ENCODE data around the gene AATK. TPM values are rescaled to one million over a fixed set of nuclear protein-coding genes. Genes with fewer than 3 reads are reported as not detected.

Gene AATK
- polyA plus RNA-seq, 1 donor (not counting 4 experiments of a cell fraction or from before 2014, with no cell fraction given) = 0.16 TPM

DNA sequence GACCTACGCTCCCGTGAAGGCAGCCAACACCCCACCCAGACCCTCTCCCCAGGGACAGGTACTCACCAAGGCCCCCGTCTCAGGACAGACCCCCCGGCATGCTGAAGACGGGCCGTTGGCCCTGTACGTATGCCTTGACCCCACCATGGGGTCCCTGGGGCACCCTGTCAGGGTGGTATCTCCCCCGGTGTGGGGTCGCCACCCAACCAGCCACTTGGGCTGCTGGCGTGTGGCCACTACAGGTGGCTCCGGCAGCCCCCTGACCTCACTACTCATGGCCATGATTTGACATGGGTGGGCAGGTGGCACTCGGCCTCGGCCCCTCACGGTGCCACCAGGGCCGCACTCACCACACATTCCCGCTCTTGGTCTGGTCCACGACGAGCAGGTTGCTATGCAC is 41.6 kb downstream of the AATK start:
- no peak overlapping the region for H3K27ac ChIP-seq (ENCODE audit: control insufficient read depth, insufficient read depth, low read length)
- peaks cover 4% of the 10 kb centered on the region for H3K4me1 ChIP-seq (ENCODE audit: control insufficient read depth, extremely low read depth, insufficient read depth, low read length)
- H3K9me3 ChIP-seq (ENCODE audit: control insufficient read depth, low read depth, low read length) = no peaks in the 10 kb centered on the region
- H3K36me3 ChIP-seq (ENCODE audit: control insufficient read depth in 2 of 2, extremely low read depth in 1 of 2, insufficient read depth in 2 of 2, low read length in 2 of 2) = no peaks in the 10 kb centered on the region
- no peak overlapping the region for H3K4me2 ChIP-seq (ENCODE audit: control insufficient read depth, extremely low read depth, insufficient read depth, low read depth, low read length)
- no peaks in the 10 kb centered on the region for H3K79me2 ChIP-seq (ENCODE audit: control insufficient read depth, insufficient read depth, low read length)
- H3K27me3 ChIP-seq (ENCODE audit: control insufficient read depth, extremely low read depth, insufficient read depth, low read length) = peaks cover 73% of the 10 kb centered on the region
- no peak overlapping the region for H2AFZ ChIP-seq (ENCODE audit: control insufficient read depth, low read length)
- TF ChIP-seq, protein P1, sequence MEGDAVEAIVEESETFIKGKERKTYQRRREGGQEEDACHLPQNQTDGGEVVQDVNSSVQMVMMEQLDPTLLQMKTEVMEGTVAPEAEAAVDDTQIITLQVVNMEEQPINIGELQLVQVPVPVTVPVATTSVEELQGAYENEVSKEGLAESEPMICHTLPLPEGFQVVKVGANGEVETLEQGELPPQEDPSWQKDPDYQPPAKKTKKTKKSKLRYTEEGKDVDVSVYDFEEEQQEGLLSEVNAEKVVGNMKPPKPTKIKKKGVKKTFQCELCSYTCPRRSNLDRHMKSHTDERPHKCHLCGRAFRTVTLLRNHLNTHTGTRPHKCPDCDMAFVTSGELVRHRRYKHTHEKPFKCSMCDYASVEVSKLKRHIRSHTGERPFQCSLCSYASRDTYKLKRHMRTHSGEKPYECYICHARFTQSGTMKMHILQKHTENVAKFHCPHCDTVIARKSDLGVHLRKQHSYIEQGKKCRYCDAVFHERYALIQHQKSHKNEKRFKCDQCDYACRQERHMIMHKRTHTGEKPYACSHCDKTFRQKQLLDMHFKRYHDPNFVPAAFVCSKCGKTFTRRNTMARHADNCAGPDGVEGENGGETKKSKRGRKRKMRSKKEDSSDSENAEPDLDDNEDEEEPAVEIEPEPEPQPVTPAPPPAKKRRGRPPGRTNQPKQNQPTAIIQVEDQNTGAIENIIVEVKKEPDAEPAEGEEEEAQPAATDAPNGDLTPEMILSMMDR (optimal IDR thresholded peaks at IDR 0.05 in 1 of 3, IDR thresholded peaks at IDR 0.05 in 1 of 3, conservative IDR thresholded peaks at IDR 0.05 in 1 of 3; ENCODE audit: extremely low read depth in 1 of 3, insufficient read depth in 2 of 3, low read length in 3 of 3) = no peak
- no peak for TF ChIP-seq EZH2 (IDR thresholded peaks at IDR 0.05; ENCODE audit: low read length)
- DNase-seq (ENCODE audit: low read depth, low spot score) (no peak), FAIRE-seq (no peak)
- H3K9me1 ChIP-seq (ENCODE audit: control insufficient read depth, extremely low read depth, insufficient read depth, low read length) = no peaks in the 10 kb centered on the region
- H3K9ac ChIP-seq (ENCODE audit: control insufficient read depth, extremely low read depth, insufficient read depth, low read length) = no peak overlapping the region
- no peak overlapping the region for H3K4me3 ChIP-seq (ENCODE audit: control insufficient read depth in 2 of 3, extremely low read depth in 1 of 3, insufficient read depth in 2 of 3, low read depth in 1 of 3, low read length in 3 of 3)
- dilution Hi-C loops (cut with MboI; ENCODE audit: extremely low pct_ligation_motif_present, low sequenced_read_pairs) = no loop called here
- no peaks in the 10 kb centered on the region for H4K20me1 ChIP-seq (ENCODE audit: control insufficient read depth, extremely low read depth, insufficient read depth, low read length)

DNA sequence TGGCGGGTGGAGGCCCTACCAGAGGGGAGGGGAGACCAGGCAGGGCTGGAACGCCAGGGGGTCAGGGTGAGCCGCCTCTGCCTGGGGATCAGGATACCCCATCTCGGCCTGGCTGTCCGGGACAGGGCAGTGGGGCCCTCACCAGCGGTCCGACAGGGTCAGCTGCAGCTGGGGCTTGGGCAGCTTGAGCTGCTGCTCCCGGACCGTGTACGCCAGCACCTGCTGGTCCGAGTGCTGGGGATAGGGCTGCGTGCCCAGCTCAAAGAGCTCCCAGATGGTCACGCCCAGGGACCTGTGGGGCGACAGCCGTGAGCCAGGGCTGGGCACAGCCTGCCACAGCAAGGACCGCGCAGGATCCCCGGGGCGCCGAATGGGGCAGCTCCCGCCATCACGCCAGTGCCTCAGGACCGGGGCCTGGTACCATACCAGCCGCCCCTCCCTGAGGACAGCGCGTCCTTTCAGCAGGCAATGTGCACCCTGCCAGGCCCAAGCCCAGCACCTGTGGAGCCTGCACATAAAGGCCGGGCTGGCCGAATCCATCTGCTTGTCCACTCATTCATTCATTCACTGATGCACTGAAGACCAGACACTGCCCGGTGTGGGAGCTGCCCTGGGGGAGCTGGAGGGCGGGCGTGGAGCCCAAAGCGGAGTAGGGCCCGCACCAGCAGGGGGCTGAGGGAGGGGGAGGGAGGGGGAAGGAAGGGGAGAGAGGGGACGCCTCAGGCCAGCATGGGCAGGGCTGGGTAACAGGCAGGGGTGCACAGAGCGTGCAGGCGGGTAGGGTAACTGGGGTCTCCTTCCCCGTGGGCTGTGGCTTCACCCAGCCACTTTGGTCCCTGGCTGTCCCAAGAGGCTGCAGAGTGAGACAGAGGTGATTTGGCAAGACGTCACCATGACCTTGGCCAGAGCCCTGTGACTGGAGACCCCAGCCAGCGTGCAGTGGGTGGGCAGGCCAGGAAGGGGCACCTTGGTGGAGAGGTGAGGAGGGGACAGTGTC is 42.7 kb downstream of the AATK start:
- Histone ChIP-seq H3K4me1 (ENCODE audit: control insufficient read depth, extremely low read depth, insufficient read depth, low read length) (peaks cover 11% of the 10 kb centered on the region), H4K20me1 (ENCODE audit: control insufficient read depth, extremely low read depth, insufficient read depth, low read length) (no peaks in the 10 kb centered on the region), H3K27ac (ENCODE audit: control insufficient read depth, insufficient read depth, low read length) (no peak overlapping the region), H3K4me2 (ENCODE audit: control insufficient read depth, extremely low read depth, insufficient read depth, low read depth, low read length) (no peak overlapping the region), H2AFZ (ENCODE audit: control insufficient read depth, low read length) (no peak overlapping the region), H3K9me3 (ENCODE audit: control insufficient read depth, low read depth, low read length) (no peaks in the 10 kb centered on the region), H3K4me3 (ENCODE audit: control insufficient read depth in 2 of 3, extremely low read depth in 1 of 3, insufficient read depth in 2 of 3, low read depth in 1 of 3, low read length in 3 of 3) (no peak overlapping the region), H3K36me3 (ENCODE audit: control insufficient read depth in 2 of 2, extremely low read depth in 1 of 2, insufficient read depth in 2 of 2, low read length in 2 of 2) (no peaks in the 10 kb centered on the region), H3K9me1 (ENCODE audit: control insufficient read depth, extremely low read depth, insufficient read depth, low read length) (no peaks in the 10 kb centered on the region), H3K9ac (ENCODE audit: control insufficient read depth, extremely low read depth, insufficient read depth, low read length) (no peak overlapping the region), H3K79me2 (ENCODE audit: control insufficient read depth, insufficient read depth, low read length) (no peaks in the 10 kb centered on the region), H3K27me3 (ENCODE audit: control insufficient read depth, extremely low read depth, insufficient read depth, low read length) (peaks cover 70% of the 10 kb centered on the region)
- dilution Hi-C loops (cut with MboI; ENCODE audit: extremely low pct_ligation_motif_present, low sequenced_read_pairs) = no loop called here
- peak; percentile 61 for TF ChIP-seq EZH2 (IDR thresholded peaks at IDR 0.05; ENCODE audit: low read length)
- TF ChIP-seq, protein P1 (optimal IDR thresholded peaks at IDR 0.05 in 1 of 3, IDR thresholded peaks at IDR 0.05 in 1 of 3, conservative IDR thresholded peaks at IDR 0.05 in 1 of 3; ENCODE audit: extremely low read depth in 1 of 3, insufficient read depth in 2 of 3, low read length in 3 of 3) = no peak
- DNase-seq (ENCODE audit: low read depth, low spot score) = no peak
- FAIRE-seq = no peak

Measured in keratinocyte (primary cell).